GM12865 (cell line): ENCODE measurements around the gene CDKL1.

ENCODE experiments used
- DNase-seq: peaks from one replicate; pipeline ENCODE4 v3.0.0; 2010; ENCODE audit warnings: low read depth
- H3K4me3 ChIP-seq: 2 replicates; pipeline ENCODE4 v1.5.1; 2011; ENCODE audit warnings: mild to moderate bottlenecking, low read depth, low read length, control low read depth
- TF ChIP-seq, protein P1 (sequence below): IDR thresholded peaks from 2 replicates; pipeline ENCODE4 v1.5.1; 2011; ENCODE audit warnings: low read length, control low read depth, low read depth, inconsistent platforms; ENCODE audit not compliant: insufficient read depth; ENCODE audit errors: missing control alignments

Gene CDKL1

DNA sequence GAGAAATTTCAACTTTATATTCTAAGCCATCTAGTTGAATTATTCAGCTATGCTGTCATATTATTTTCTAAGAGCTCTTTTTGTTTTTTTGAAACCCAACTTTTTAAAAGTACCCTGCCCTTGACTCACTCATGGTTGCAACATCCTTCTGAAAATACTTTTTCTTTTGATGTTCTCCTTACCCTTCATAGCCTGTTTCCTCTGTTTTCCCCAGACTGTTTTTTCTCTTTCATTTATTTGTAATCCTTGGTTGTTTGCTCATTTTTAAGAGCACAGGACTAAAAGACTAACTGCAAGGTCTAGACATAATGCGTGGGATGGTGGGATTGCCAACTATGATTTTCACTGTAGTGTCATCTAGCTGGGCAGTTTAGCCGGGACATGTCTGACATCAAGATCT is 21.2 kb upstream of the CDKL1 start:
- TF ChIP-seq, protein P1, sequence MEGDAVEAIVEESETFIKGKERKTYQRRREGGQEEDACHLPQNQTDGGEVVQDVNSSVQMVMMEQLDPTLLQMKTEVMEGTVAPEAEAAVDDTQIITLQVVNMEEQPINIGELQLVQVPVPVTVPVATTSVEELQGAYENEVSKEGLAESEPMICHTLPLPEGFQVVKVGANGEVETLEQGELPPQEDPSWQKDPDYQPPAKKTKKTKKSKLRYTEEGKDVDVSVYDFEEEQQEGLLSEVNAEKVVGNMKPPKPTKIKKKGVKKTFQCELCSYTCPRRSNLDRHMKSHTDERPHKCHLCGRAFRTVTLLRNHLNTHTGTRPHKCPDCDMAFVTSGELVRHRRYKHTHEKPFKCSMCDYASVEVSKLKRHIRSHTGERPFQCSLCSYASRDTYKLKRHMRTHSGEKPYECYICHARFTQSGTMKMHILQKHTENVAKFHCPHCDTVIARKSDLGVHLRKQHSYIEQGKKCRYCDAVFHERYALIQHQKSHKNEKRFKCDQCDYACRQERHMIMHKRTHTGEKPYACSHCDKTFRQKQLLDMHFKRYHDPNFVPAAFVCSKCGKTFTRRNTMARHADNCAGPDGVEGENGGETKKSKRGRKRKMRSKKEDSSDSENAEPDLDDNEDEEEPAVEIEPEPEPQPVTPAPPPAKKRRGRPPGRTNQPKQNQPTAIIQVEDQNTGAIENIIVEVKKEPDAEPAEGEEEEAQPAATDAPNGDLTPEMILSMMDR, result no peak
- DNase-seq, result no peak
- no peak overlapping the region for H3K4me3 ChIP-seq

DNA sequence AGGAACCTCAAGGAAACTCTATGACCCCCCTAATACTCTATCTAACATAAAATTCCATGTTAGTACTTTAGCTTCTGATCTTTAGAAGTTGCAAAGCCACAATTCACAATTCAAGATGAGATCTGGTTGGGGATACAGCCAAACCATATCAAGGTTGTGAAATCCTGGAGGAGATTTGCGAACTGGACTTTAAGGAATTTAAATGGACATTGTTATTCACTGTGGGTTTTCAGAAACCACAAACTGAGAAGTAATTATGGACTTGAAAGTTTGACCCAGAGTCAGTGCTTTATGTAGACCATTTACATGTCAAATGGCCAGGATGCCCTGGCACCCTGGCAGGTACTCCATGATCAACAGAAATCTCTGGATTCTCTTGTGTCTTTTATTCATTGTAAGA is 14.2 kb upstream of the CDKL1 start:
- H3K4me3 ChIP-seq, result no peak overlapping the region
- DNase-seq, result no peak
- TF ChIP-seq, protein P1, result no peak

DNA sequence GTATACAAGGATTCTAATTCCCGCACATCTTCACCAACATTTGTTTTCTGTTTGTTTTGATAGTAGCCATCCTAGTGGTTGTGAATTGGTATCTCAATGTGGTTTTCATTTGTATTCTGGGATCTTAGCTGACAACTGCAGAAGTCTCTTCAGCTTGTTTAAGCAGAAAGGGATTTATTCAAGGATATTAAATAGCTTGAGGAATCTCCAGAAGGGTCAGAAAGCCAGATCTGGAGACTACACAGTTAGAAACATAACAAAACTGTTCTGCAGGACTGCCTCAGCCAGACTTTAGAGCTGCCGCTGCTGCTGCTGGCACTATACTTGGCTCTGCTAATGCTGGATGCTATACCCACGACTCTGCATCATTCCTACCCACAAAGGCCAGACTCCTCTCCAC is 13.4 kb upstream of the CDKL1 start:
- TF ChIP-seq, protein P1, result no peak
- no peak for DNase-seq
- H3K4me3 ChIP-seq, result no peak overlapping the region

DNA sequence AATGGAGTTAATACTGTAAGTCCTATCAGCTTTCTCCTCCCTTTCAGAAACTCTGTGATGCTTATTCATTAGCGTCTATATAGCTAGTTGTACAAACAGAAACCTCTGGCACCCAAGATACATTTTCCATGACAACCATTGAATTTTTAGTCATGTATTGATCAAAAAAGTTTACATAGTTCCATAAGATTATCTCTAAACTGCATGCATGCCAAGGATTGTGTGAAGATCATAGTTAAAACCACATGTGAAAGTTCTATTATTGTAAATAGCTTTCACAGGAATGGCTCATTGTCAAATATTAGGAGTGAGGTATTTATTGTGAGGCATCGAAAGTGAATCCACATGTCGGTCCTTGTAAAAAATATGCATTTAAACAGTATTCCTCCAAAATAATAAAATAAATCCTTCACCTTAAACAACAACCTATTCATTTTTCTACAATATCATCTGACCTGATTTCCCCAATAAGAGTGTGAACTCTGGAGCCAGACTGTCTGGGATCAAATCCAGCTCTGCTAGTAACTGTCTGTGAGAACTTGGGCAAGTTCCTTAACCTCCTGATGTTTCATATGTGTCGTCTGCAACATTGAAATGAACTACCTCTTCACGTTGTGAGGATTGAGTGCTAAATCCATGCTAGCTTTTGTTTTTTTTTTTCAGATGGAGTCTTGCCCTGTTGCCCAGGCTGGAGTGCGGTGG is 10.6 kb upstream of the CDKL1 start:
- no peak for DNase-seq
- no peak overlapping the region for H3K4me3 ChIP-seq
- TF ChIP-seq, protein P1, result no peak

DNA sequence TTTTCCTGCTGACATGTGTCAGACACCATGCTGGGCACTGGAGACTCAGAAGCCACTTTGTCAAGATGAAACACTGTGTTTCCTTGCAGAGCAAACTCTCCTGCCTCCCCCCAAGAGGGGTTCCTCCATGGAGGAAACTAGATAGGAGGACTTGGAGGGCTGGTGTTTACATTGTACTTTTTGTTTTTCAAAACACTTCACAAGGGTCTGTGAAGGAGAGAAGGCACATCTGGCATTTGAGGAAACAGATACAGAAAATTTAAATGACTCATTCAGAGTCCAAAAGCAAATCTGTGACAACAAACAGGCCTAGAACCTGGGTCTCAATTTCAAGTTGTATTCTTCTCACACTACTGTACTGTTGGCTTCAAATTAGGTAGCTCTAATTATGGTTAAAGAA is 6.7 kb upstream of the CDKL1 start:
- peak; percentile 35 for DNase-seq
- H3K4me3 ChIP-seq, result no peak overlapping the region
- TF ChIP-seq, protein P1, result no peak

DNA sequence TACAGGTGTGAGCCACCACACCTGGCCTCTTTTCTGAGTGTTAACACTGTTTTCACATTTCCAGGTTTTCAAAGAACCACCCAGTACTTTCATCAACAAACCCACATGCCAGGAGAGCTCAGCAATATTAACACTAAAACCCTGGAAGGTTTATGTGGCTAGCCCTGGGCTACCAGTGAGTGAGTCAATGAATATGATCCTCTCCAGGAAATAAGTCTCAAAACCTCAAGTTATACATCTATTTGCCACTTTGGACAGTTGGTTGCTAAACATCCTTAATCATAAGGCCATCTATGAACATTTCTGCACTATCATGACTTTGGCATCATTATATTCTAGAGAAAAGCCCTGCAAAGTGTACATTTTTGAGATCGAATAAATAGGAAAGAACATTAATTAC is 6.3 kb upstream of the CDKL1 start:
- no peak for DNase-seq
- TF ChIP-seq, protein P1, result no peak

DNA sequence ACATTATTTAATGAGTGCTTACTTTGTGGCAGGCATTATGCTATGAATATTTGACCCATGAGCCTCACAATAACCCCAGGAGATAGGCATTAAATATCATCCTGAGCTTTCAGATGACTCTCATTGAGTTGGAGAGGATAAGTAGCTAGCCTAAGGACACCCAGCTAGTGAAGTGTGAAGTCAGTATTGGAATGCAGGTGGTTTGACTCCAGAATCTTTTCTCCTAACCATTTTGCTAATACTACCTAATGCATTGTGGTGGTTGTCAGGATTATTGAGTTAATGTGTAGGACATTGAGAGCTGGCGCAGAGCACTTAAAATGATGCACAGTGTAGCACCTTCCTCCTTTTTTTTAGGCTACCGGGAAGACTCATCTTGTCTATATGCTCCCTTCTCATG is 3.8 kb upstream of the CDKL1 start:
- TF ChIP-seq, protein P1, result no peak
- no peak overlapping the region for H3K4me3 ChIP-seq
- no peak for DNase-seq

More for the DNA sequence above, 6.3 kb upstream of the CDKL1 start:
- H3K4me3 ChIP-seq, result no peak overlapping the region
